ENCODE data around the gene ZNF580. TPM values are rescaled to one million over a fixed set of nuclear protein-coding genes. Genes with fewer than 3 reads are reported as not detected.

The ZNF580 gene
- total and polyA plus RNA-seq, 9 of the 15 experiments (the other 6 are each of a cell fraction or from before 2014, with no cell fraction given) = 2.3 to 47.4 (median 6.0) TPM

GRCh38 chr19:55603581-55604292 is 37.1 kb upstream of the ZNF580 start:
- POLR2A ChIA-PET = interaction anchor here (1.0 to 1.5 kb wide), 3 partner anchors 14 to 33 kb away, joined by 3 to 6 read pairs (median 4); partner anchors contain the start of gene ZNF784
- no peak for ATAC-seq
- CTCF ChIA-PET (ENCODE audit: low intra/inter-chr PET ratio) = no interaction called here
- Histone ChIP-seq H3K9me3 (replicated peaks; ENCODE audit: control insufficient read depth, insufficient read depth, low read depth, low read length) (0 out of 2 replicates have a peak, but pooled peaks cover 2% of the 10 kb centered on the region), H3K36me3 (ENCODE audit: control insufficient read depth, insufficient read depth, low read length) (peaks cover 7% of the 10 kb centered on the region; the same call in 2 of the 3 replicates), H4K20me1 (replicated peaks; ENCODE audit: control insufficient read depth, insufficient read depth, low read length) (no peaks in the 10 kb centered on the region), H3K9me1 (ENCODE audit: control insufficient read depth, insufficient read depth, low read length) (no peaks in the 10 kb centered on the region), H3K27me3 (ENCODE audit: control insufficient read depth in 2 of 2, insufficient read depth in 2 of 2, low read length in 2 of 2) (no peaks in the 10 kb centered on the region), H3K4me3 (peak overlapping the region; percentile 84; the same call in 1 of the 2 replicates), H3K27ac (ENCODE audit: extremely low read depth, low read depth, low read length) (peak overlapping the region; percentile 87; the same call in 2 of the 3 replicates), H2AFZ (ENCODE audit: low read depth, low read length) (no peak overlapping the region), H3K4me1 (replicated peaks in 1 of 2; ENCODE audit: control insufficient read depth in 2 of 2, insufficient read depth in 2 of 2, low read length in 2 of 2) (peaks cover 28 to 44% of the 10 kb centered on the region in 2 experiments), H3K9ac (ENCODE audit: insufficient read depth in 1 of 2, low read depth in 2 of 2, low read length in 2 of 2) (no peak overlapping the region; a peak in 1 of 4 replicates), H3K79me2 (ENCODE audit: control insufficient read depth, insufficient read depth, low read length) (peaks cover 31% of the 10 kb centered on the region), H3K4me2 (ENCODE audit: insufficient read depth, low read length) (peak overlapping the region; percentile 44)
- DNase-seq (ENCODE audit: extremely low read depth in 1 of 4, low spot score in 3 of 4) = peak in 3 of 4 experiments; percentile 39 to 60 (median 56)
- TF ChIP-seq VEZF1 (CRISPR knock-in tag; IDR thresholded peaks at IDR 0.05) = 0 out of 2 replicates have a peak, but pooled peaks have one; percentile 9
- TF ChIP-seq ARID2 (IDR thresholded peaks at IDR 0.05) = no peak
- in situ Hi-C loops (cut with MboI) = no loop called here
- intact Hi-C loops (cut with micrococcal nuclease) = no loop called here
- FAIRE-seq = no peak
- no TSS peak for BruUV-seq (replicated peaks)
- 53% methylated on average over 19 of the region's 22 CpGs for WGBS (ENCODE audit: insufficient coverage, low coverage, missing lambda C conversion rate)
